Measurements from ENCODE around the gene GULP1.

The GULP1 gene

DNA sequence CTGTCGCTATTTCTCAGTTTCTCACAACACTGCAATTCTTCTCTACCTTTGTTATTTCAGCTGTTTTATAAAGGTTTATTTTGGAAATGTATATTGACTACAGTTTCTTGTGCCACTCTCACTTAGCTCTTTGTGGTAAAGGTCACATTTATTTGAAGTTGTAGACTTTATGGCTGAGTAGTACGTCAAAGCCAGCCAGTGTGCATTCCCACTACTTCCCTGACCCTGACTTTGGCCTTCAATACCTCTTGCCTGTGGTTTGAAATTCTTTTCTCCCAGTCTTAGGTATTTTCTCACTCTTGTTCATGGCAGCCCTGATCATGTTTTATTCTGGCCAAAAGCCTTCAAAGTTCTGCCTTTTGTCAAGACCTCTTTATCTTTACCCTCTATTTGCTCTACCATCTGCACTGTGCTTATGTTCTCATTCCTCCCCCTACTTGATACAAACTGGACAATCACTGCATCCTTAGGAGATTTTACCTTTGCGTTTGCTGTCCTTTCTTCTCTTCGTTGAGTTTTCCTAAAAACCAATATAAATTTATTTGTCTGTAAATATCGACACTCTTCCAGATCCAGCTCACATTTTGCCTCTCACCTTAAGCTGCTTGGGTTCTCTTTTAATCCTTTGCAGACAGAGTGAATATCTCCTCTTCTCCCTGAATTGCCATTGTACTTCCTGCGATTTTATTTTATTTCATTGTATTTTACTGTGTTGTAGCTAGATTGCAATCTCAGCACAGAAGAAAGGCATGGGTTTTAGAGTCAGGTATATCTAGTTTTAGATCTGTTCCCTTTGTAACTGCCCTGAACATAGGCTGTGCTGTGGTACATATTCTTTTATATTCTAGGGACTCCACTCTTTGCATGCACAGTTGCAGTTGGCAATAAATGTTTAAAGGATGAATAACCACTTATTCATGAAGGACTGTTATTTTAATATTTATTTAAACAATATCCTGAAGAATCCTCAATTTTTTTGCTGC is 31.2 kb downstream of the GULP1 start:
- DNase-seq (ENCODE audit: low read depth in 2 of 2), result no peak

DNA sequence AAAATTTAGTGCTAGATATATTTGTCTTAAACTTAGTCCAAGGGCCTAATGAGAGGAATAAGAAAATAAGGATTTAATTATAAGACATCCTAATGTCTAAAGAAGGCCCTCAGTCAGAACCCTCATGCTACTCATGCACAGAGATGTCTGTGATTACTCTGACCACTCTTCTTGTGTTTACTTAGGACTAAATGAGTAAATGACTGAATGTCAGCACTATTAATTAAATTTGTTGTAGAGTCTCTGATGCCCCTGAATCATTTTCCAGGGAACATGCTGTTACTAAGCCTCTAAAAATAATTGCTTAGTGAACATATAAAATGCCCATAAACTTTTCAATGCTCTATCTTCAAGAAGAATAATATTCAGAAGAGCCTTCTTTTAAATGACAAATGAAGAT is 32.4 kb downstream of the GULP1 start:
- DNase-seq (ENCODE audit: low read depth in 2 of 2), result no peak

DNA sequence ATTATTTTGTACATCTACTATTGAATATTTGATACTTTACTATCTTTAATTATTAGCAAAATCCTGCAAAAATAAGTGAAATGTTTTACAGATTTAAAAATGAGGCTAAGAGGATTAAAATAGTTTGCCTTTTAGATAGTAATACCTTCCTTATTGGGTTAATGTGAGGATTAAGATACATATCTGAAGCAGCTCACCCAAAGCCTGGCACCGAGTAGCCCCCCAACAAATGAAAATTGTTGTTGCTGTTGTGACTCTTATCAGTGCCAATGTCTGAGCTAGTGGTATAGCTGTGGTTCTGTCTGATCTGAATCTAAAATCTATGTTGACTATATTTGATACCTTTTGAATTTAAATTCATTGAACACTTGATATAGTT is 34.6 kb downstream of the GULP1 start:
- DNase-seq (ENCODE audit: low read depth in 2 of 2), result no peak

DNA sequence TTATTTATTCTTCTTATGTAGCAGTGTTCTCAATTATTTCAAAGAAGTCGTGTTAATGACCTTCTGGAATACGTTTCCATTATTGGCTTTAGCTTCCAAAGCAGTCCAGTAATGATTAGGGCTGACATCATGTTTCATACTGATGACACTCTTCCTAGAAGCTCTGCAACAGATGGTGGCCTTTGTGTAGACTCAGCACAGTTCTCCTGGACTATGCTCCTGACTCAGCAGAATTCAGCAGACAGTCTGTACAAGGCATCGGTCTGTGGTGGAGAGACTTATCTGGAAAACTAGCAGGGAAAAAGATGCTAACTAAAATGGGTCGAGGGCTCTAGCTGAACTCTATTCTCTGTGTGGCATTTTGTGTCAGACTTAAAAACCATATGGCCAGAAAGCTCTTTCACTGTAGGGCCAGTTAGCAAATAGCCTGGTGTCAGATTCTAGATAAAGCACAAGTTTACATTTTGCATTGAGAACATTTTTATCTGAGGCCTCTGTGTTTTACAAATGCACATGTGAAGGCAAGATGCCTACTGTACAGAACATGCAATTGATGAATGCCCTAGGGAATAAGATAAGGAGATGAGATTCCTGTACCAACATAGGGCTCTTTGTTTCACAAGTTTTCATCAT is 35.1 kb downstream of the GULP1 start:
- DNase-seq (ENCODE audit: low read depth in 2 of 2), result no peak

DNA sequence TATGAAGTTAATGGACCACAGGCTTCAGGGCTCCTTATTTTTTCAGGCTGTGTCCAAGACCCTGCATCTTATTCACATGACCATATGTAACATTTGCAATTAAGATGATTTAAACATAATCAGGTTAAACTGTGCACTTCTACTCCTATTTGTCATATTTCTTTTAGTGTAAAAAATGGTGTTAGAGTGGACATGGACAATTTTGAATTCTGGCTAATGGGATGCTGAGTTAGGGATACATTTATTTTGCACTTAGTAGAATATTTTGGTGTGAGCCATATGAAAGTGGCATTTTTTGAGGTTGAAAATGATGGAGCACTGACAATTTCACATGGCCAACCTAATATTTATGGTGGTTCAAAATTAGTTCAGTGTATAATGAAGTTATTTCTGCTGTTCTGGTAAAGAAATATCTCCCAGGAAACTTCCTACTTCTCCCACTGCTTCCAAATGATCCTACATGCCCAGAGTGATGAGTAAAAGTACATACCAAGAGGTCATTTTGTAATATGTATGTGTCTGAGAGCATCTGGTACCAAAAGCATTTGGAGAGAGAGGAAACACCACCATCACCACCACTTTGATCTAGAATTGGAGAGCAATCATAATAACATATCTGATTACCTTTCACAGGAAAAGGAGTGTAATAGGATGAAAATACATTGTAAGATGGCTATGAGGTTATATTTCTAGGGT is 36.0 kb downstream of the GULP1 start:
- DNase-seq (ENCODE audit: low read depth in 2 of 2), result no peak

DNA sequence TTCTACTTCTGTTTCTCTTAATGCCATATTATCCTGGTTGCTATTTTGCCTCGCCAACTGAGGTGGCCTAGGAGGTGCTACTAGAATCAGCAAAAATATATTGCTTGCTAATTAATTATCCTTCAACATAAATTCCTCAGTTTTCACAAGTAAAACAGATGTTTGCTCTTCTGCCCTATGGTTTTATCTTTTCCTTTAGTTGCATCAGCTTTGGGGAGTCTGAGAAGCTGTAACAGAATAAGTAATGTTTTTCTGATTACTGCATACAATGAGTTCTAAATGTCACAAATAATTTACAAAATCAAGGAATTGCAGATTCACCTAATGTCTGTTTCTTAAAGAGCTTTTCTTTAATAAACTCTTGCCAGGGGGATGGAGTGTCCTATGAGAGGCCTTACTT is 36.7 kb downstream of the GULP1 start:
- DNase-seq (ENCODE audit: low read depth in 2 of 2), result no peak

DNA sequence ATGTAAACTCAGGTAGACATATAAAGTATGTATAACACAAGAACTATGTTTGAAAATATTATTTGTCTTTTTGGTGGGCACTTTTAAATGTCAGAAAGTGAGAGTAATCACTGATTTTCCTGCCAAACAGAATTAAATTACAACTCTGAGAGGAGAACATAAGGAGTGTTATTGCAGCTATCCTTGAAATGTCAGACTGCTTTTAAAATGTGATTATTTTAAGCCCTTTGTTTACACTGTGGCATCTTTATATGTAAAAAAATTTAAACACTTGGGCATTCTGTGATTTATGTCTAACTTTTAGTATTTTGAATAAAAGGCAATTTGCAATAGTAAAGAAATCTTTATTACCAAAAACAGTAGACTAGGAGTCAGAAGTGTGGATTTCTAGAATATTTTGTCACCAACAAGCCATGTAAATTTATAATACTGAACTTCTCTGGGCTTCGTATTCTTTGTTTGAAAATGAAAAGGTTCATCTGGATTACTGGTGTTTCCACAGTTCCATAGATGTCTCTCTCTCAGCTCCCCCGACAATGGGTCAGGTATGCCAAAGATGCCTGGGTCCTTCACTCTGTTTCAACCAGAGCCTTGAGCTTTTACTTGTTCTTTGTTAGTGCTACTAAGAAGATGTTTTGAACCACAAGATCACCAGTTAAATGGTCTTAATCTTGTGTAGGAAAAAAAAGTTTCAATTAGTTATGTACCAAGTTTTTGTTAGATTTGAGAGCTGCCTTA is 38.8 kb downstream of the GULP1 start:
- DNase-seq (ENCODE audit: low read depth in 2 of 2), result no peak

DNA sequence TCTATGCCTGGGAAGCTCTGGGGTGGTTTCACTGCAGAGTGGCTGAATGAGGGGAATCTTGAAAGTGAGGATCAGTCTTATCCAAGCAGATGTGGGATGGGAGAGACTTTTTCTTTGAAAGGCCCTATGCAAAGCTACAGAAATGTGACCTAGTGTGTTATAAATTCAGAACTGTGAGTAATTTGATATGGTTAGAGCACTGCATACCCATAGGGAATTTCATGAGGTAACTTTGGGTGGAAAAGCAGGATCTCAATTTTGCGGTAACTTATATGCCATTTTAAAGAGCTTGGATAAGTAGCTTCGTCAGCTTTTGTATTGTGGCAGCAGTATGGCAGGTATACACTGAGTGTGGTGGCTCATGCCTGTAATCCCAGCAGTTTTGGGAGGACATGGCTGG is 40.9 kb downstream of the GULP1 start:
- DNase-seq (ENCODE audit: low read depth in 2 of 2), result no peak

DNA sequence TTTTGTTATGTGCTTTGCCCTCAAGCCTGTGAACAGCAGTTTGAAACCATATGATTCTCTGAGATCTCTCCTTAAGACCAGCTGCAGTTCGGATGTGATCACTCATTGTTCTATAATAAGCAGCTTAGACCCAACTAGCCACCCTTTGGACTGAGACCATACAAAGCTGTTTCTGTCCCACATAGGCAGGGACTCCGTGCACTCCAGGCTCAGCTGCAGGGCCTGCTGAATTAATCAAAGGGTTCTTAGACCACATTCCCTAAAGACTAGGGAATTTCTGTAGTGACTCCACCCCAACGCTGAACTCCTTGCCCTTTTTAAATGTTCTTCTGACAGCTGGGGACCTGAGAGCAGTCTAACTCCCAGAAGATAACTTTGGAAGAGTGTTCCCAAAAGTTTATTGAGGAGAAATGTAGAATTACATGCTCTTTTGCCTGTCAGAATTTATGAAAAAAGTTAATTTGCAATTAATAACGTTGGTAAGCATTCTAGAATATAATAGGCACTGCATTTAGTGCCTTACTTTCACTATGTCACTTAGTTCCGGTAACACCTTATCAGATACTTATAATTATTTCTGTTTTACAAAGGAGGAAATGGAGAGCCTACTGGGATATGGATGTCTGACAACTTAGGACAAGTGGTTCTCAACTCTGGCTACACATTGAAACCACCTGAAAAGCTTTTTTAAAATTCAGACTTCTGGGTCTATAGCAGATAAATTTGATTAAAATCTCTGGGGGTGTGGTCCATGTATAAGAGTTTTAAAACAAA is 42.3 kb downstream of the GULP1 start:
- DNase-seq (ENCODE audit: low read depth in 2 of 2), result no peak

DNA sequence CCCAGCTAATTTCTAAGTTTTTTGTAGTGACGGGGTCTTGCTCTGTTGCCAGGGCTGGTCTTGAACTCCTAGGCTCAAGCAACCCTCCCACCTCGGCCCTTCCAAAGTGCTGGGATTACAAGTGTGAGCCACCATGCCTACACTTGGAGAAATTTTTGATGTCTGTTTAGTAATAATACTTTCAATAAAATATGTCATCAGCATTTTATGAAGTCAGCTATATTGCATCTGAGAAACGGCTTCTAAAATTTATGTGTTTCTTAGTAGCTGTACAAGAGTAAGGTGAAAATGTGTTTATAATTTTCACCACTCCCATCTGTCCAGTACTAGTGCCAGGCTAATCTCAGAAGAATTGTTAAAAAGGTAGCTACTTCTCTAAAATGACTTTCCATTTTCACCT is 46.8 kb downstream of the GULP1 start:
- no peak for DNase-seq (ENCODE audit: low read depth in 2 of 2)

DNA sequence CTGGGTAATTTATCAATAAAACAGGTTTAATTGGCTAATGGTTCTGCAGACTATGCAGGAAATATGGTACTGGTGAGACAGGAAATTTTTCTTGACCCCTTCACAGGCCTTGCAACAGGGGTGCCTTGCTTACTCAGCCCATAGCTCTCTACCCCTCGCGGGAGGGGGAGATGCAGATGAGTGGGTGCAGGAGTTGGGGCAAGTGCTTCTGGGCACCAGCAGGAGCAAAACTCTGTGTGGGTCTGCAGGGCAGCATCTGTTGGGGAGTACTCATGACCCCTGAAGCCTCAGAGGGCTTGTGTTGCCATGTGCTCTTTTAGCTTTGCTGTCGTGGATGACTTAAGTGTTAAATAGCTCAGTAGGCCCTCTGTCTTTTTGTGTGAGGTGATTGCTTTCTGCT is 48.6 kb downstream of the GULP1 start:
- DNase-seq (ENCODE audit: low read depth in 2 of 2), result no peak

DNA sequence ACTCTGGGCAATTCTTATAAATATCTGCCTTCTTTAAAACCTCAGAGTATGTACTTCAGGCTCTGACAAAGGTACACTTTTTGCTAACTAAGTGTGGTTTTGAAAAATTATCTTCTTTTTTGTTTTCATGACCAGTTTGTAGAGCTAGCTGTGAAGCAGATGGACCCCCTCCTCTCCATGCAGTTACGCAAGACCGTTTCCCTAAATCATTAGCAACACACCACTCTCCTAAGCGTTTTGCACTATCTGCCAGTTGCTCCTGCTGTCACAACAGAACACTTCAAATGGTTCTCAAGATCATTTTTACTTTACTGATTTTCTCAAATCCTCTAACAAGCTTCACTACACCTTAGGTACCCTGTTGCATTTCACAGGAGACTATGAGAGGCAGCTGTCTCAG is 53.3 kb downstream of the GULP1 start:
- DNase-seq (ENCODE audit: low read depth in 2 of 2), result no peak

DNA sequence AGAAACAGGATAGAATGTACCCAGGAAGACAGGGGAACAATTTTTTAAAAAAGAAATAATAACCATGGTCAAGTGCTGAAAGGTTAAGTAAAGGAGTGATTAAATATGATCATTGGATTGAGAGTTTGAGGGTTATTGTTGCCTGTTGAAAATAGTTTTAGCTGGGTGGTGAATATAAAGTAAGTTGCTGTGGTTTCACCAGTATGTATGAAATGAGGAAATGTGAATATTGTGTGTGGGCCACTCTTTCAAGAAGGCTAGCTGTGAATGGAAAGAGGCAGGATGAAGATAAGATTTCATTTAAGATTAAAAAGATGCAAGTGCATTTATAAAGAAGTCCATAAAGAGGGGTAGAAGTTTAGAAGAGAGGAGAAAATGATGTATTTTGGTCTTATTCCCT is 53.8 kb downstream of the GULP1 start:
- no peak for DNase-seq (ENCODE audit: low read depth in 2 of 2)

DNA sequence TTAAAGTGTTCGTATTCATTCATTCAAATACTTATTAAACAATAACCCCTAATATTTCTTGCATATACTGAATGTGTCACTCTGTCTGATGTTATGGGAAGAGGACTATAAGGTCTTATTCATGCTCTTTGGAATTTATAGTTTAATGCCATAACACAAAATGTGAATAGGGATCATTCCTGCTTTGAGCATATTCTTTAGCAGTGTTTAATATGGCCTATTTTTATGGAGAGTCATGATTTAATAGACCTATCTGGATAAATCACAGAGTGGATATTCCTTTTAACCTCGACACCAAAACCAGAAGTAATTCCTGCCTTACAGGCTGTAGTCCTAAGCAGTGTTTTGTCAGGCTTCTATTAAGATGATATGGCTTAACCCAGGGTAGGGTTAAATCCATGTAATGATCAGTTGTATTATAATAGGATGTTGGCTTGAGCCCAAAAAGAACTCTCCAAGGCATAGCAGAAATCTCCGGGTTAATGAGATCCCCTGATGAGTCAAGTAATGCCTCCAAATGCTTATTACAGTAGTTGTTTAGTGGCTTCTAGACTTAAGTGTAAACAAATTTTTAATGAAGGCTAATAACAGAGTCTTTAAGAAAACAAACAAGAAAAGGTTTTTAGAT is 54.3 kb downstream of the GULP1 start:
- no peak for DNase-seq (ENCODE audit: low read depth in 2 of 2)

DNA sequence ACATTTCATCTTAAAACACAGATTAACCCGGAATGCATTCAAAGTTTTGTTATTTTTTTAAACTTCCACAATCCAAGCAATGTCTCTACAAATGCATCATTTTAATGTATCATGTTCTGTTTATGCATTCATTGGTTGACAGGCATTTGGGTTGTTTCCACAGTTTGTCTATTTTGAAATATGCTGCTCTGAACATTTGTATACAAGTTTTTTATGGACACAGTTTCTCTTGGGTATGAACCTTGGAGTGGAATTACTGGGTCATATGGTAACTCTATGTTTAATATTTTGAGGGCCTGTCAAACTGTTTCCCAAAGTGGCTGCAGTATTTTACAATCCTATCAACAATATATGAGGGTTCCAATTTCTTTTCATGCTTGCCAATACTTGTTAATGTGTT is 57.3 kb downstream of the GULP1 start:
- no peak for DNase-seq (ENCODE audit: low read depth in 2 of 2)

DNA sequence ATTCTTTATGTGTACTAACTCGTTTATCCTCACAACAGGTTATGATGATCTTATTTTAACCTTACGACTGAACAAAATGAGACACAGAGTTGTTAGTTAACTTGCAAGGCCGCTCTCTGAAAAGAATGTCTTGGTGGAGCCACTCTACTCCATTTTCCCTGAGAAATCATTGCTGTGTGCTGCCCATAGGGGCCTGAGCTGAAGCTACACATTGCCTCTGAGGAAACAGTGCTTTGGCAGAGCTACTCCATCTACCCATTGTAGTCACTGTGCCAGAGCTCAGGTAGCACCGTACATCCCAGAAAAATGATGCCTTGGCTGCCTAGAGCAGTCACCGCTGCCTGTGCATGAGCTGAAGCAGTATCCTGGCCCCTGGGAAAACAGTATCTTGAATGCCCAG is 61.6 kb downstream of the GULP1 start:
- no peak for DNase-seq (ENCODE audit: low read depth in 2 of 2)

DNA sequence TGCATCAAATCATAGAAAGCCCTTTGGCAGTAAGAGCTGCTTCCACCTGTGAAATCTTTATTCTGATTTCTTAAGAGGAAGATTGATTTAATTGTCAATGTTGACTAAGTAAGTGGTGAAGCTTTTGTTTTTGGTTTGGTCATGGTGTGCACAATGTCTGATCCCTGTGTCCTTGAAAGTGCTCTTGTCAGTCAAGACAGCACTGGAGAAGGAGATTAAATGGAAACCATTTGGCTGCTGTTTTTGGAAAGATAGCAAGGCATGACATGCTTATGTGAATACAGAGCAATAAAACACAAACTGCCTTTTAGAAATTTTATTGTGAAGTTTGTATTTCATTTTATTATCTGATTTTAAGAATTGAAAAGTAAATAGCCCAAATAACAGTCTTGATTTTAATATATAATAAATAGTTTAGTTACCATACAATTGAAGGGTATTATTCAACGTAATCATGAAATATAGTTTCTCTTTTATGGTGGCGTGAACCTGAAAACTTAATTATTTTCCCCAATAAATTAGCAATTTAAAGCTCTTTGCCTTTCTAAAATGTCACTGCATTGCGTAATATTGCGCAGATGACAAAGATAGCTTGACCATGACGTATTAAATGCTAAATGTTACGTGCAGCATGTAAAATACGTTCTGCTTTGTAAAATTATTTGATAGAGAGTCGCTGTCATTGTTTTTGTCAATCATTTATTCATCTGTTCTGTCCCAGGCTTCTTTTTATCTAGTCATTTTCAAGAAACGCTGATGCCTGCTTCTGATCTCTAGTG is 69.0 kb downstream of the GULP1 start:
- no peak for DNase-seq (ENCODE audit: low read depth in 2 of 2)

DNA sequence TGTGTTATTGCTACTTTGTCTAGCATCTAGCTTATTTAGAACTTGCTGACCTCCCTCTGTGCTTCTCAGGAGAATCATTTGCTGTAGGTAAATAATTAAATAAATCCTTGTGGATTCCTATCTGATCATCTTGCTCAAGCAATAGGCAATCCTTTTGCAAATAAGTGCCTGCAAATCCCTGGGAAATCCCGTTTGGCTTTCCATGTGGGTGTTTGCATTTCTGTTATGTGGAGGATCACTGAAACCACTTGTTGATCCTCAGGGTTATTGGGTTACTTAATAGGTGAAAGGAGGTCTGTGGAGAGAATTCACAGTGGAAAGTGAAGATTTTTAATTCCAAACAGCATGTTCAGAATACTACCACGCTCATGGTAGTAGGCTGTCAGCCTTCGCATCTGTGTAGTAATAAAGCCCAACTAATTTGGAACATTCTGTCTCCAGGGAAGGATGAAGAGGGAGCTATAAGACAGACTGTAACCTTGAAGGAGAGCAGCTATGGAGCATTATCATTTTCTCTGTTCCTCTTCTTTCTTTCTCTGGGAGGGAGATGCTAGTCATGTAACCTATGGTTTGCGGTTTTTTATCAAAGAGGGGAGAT is 72.5 kb downstream of the GULP1 start:
- no peak for DNase-seq (ENCODE audit: low read depth in 2 of 2)

DNA sequence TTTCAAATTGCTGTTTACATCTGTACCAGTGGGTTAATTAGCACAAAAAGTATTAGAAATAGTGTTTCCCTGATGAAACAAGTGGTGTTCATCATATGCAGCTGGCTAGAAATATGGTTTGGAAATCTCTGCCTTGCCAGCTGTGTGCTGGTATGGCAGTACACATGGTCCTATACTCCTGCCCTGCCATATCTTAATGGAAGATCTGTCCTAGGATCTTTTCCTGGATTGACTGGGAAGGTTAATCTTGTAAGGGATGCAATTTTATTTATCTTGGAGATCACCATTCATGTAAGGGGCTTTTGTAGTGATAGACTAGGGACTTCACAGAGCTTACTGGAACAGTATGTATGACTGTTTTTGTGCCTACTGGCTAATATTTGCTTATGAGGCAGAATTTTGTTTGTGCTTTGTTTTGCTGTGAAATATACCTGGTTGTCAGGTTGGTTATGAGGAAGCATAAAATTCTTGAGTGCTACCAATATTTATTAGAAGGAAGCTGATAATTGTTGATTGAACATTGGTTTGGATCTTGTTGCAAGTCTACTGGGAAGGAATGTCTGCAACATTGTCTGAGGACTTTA is 73.5 kb downstream of the GULP1 start:
- DNase-seq (ENCODE audit: low read depth in 2 of 2), result no peak
